ENCODE data around the gene WDR4.

- TF ChIP-seq SP1 (IDR thresholded peaks at IDR 0.05): no peak
- no peak for TF ChIP-seq L3MBTL2 (conservative IDR thresholded peaks at IDR 0.05)
Measured at GRCh38 chr21:42880352-42880751, 1.0 kb upstream of the WDR4 start.

All from HEK293T (cell line).